Measurements from ENCODE around the gene XPNPEP2.

Gene XPNPEP2

DNA sequence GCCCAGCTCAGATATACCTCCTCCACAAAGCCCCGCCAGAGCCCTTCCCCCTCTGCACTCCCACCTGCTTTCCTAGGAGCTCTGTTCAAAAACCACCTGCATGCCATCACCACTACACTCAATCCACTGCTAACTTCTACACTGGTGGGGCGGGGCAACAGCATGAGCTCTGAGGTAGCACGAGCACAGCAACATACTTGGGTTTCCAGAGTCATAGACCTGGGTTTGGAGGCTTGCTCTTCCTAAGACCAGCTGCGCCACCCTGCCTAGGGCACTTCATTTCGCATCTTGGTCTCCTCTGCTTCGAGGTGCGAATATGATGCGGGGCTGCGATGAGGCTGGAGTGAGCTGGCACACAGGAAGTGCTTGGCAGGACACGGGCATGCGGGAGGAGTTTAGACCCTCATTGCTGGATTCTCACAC, 44.5 kb downstream of the XPNPEP2 start:
- peaks cover 0 to 13% (median 4%) of the 10 kb centered on the region in 5 donors for H3K27me3 ChIP-seq (ENCODE audit: control insufficient read depth in 5 of 5, insufficient read depth in 4 of 5, low read length in 5 of 5)
- H3K4me1 ChIP-seq (ENCODE audit: control insufficient read depth in 5 of 5, insufficient read depth in 5 of 5, low read length in 5 of 5), result peaks cover 0 to 32% (median 7%) of the 10 kb centered on the region in 5 donors
- H3K27ac ChIP-seq (ENCODE audit: low read depth, low read length), result no peak overlapping the region
- no peaks in the 10 kb centered on the region for H3K9me3 ChIP-seq (ENCODE audit: control insufficient read depth in 5 of 5, low read length in 5 of 5)
- H3K4me3 ChIP-seq (ENCODE audit: low read depth in 1 of 5, low read length in 5 of 5), result no peak overlapping the region
- H3K36me3 ChIP-seq (ENCODE audit: control insufficient read depth in 5 of 5, insufficient read depth in 5 of 5, low read length in 5 of 5), result no peaks in the 10 kb centered on the region
- H3K9ac ChIP-seq (ENCODE audit: low read length in 5 of 5), result no peak overlapping the region

DNA sequence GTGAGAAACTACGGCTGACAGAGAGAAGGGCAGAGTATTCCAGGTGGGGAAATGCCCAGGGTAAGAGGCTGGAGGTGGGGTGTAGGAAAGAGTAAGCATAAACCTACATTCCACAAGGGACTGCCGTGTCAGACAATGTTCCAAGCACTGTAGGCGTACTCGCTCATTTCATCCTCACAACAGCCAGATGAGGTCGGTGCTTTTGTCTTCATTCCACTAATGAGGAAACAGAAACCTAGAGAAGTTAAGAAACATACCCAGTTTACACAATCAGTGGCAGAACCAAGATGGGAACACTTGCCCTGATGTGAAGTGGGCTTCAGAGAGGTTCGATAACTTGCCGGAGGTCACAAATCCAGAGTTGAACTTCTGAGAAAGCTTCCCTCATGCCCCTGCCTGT, 45.6 kb downstream of the XPNPEP2 start:
- Histone ChIP-seq H3K36me3 (ENCODE audit: control insufficient read depth in 5 of 5, insufficient read depth in 5 of 5, low read length in 5 of 5) (no peaks in the 10 kb centered on the region), H3K27ac (ENCODE audit: low read depth, low read length) (no peak overlapping the region), H3K9ac (ENCODE audit: low read length in 5 of 5) (no peak overlapping the region), H3K27me3 (ENCODE audit: control insufficient read depth in 5 of 5, insufficient read depth in 4 of 5, low read length in 5 of 5) (peaks cover 0 to 10% (median 4%) of the 10 kb centered on the region in 5 donors), H3K4me1 (ENCODE audit: control insufficient read depth in 5 of 5, insufficient read depth in 5 of 5, low read length in 5 of 5) (peaks cover 0 to 26% (median 7%) of the 10 kb centered on the region in 5 donors), H3K9me3 (ENCODE audit: control insufficient read depth in 5 of 5, low read length in 5 of 5) (no peaks in the 10 kb centered on the region), H3K4me3 (ENCODE audit: low read depth in 1 of 5, low read length in 5 of 5) (no peak overlapping the region)

DNA sequence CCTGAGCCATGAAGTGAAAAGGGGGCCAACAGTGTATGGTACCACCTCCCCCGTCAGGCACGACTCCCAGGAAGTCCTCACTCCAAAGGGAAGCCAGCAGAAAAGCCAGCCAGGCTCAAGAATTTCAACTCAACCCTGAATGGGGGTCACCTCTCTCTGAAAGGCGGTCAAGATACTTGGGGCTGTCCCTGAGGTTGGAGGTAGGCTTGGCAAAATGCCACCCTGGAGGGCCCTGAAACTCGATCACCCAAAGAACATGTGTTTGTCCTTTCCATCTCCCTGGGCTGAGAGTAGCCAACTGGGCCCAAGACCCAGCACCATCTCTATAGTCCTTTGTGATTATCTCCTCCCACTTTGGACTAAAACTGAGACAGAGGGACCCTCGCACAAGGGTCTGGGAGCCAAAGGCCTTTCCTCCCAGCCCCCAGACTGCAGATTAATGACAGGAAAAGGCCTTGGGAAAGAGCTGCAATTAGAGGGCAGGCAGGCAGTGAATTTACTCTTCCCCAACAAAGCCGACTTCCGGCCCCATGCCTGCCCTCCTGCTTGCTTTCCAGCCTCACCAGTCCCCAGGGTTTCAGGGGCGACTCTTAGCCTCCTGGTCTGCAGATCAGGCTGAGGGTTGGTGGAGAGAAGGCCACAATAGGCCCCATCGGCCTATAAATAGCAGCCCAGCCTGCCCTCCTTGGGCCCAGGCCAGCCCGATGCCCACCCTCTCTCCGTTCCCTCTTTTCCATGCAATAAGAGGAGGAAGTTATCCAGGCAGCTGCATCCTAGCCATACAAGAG, 46.6 kb downstream of the XPNPEP2 start:
- Histone ChIP-seq H3K9me3 (ENCODE audit: control insufficient read depth in 5 of 5, low read length in 5 of 5) (no peaks in the 10 kb centered on the region), H3K4me3 (ENCODE audit: low read depth in 1 of 5, low read length in 5 of 5) (no peak overlapping the region), H3K9ac (ENCODE audit: low read length in 5 of 5) (no peak overlapping the region), H3K27me3 (ENCODE audit: control insufficient read depth in 5 of 5, insufficient read depth in 4 of 5, low read length in 5 of 5) (peaks cover 0 to 8% (median 0%) of the 10 kb centered on the region in 5 donors), H3K27ac (ENCODE audit: low read depth, low read length) (no peak overlapping the region), H3K4me1 (ENCODE audit: control insufficient read depth in 5 of 5, insufficient read depth in 5 of 5, low read length in 5 of 5) (peaks cover 0 to 21% (median 7%) of the 10 kb centered on the region in 5 donors), H3K36me3 (ENCODE audit: control insufficient read depth in 5 of 5, insufficient read depth in 5 of 5, low read length in 5 of 5) (no peaks in the 10 kb centered on the region)

DNA sequence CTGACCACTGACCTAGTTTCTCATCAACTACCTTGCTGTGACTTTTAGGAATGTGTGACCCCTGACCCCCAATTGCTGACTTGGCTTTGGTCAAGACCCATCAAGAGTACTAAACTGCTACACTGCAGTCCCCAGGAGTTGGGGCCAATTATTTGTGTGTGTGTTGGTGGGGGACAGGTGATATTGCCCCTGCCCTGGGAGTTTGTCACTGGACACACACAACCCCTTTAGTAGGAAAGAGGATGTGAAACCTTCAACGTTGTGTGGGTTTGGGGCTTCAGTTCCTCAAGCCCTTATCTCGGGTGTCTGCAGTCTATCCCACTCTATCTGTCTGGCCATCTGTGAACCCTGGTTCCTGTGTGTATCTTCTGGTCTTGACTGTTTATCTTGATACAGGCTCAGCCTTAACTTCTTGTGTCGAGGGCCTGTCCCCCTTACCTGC, 47.5 kb downstream of the XPNPEP2 start:
- no peaks in the 10 kb centered on the region for H3K36me3 ChIP-seq (ENCODE audit: control insufficient read depth in 5 of 5, insufficient read depth in 5 of 5, low read length in 5 of 5)
- peaks cover 0 to 21% (median 7%) of the 10 kb centered on the region in 5 donors for H3K4me1 ChIP-seq (ENCODE audit: control insufficient read depth in 5 of 5, insufficient read depth in 5 of 5, low read length in 5 of 5)
- H3K9me3 ChIP-seq (ENCODE audit: control insufficient read depth in 5 of 5, low read length in 5 of 5), result no peaks in the 10 kb centered on the region
- no peak overlapping the region for H3K9ac ChIP-seq (ENCODE audit: low read length in 5 of 5)
- no peak overlapping the region for H3K4me3 ChIP-seq (ENCODE audit: low read depth in 1 of 5, low read length in 5 of 5)
- peaks cover 0 to 8% (median 2%) of the 10 kb centered on the region in 5 donors for H3K27me3 ChIP-seq (ENCODE audit: control insufficient read depth in 5 of 5, insufficient read depth in 4 of 5, low read length in 5 of 5)
- H3K27ac ChIP-seq (ENCODE audit: low read depth, low read length), result no peak overlapping the region

DNA sequence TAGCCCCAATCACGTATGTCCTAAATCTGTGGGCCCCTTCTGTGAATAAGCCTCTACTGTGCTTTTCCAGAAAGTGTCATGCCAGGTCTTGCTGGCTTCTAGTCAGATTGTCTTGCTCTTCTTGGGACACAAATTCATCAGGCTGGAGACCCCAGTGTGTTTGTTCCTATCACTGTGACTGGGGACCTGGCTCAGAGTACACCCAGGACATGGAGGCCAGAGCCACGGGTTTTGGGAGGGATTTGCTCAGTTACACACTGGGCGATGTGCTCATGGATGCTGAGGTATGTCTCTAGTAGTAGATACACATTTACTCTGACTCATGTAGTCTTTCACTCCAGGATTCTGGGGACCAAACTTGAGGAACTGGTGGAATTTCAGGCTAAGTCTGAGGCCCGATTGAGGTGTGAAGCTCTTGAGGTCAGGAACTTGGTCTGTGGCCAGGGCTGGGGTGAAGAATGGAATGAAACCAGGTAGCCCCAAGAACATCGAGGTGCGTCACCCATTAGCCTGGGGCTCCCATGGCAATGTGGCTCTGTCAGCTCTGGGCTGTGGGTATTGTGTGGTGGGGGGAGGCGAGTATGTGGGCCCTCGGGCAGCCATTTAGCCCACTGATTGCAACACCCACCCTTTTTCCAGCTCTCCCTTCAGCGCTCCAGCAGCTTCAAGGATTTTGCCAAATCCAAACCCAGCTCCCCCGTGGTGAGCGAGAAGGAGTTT, 48.7 kb downstream of the XPNPEP2 start:
- Histone ChIP-seq H3K4me1 (ENCODE audit: control insufficient read depth in 5 of 5, insufficient read depth in 5 of 5, low read length in 5 of 5) (peaks cover 0 to 24% (median 7%) of the 10 kb centered on the region in 5 donors), H3K4me3 (ENCODE audit: low read depth in 1 of 5, low read length in 5 of 5) (no peak overlapping the region), H3K27ac (ENCODE audit: low read depth, low read length) (no peak overlapping the region), H3K36me3 (ENCODE audit: control insufficient read depth in 5 of 5, insufficient read depth in 5 of 5, low read length in 5 of 5) (peaks cover 0 to under 1% (median 0%) of the 10 kb centered on the region in 5 donors), H3K27me3 (ENCODE audit: control insufficient read depth in 5 of 5, insufficient read depth in 4 of 5, low read length in 5 of 5) (peaks cover 3 to 9% (median 4%) of the 10 kb centered on the region in 5 donors), H3K9ac (ENCODE audit: low read length in 5 of 5) (no peak overlapping the region), H3K9me3 (ENCODE audit: control insufficient read depth in 5 of 5, low read length in 5 of 5) (peaks cover 0 to 3% (median 0%) of the 10 kb centered on the region in 5 donors)

DNA sequence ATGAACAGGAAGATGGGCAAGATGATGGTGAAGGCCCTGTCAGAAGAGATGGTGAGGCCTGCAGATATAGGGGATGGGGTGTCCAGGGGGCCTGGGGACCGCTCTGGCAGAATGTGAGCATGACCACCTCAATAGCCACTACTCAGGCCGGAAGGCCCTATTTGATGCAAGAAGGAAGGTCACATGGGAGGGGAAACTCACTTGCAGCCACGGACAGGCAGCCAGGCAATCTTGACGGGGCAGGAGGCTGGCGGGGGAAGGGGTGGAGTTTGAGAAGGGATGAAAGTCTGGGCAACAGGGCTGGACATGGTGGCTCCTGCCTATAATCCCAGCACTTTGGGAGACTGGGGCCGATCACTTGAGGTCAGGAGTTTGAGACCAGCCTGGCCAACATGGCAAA, 49.7 kb downstream of the XPNPEP2 start:
- Histone ChIP-seq H3K4me1 (ENCODE audit: control insufficient read depth in 5 of 5, insufficient read depth in 5 of 5, low read length in 5 of 5) (peaks cover 0 to 17% (median 7%) of the 10 kb centered on the region in 5 donors), H3K9me3 (ENCODE audit: control insufficient read depth in 5 of 5, low read length in 5 of 5) (peaks cover 0 to 3% (median 0%) of the 10 kb centered on the region in 5 donors), H3K4me3 (ENCODE audit: low read depth in 1 of 5, low read length in 5 of 5) (no peak overlapping the region), H3K27ac (ENCODE audit: low read depth, low read length) (no peak overlapping the region), H3K27me3 (ENCODE audit: control insufficient read depth in 5 of 5, insufficient read depth in 4 of 5, low read length in 5 of 5) (peaks cover 3 to 14% (median 7%) of the 10 kb centered on the region in 5 donors), H3K36me3 (ENCODE audit: control insufficient read depth in 5 of 5, insufficient read depth in 5 of 5, low read length in 5 of 5) (peaks cover 0 to 9% (median 0%) of the 10 kb centered on the region in 5 donors), H3K9ac (ENCODE audit: low read length in 5 of 5) (no peak overlapping the region)

DNA sequence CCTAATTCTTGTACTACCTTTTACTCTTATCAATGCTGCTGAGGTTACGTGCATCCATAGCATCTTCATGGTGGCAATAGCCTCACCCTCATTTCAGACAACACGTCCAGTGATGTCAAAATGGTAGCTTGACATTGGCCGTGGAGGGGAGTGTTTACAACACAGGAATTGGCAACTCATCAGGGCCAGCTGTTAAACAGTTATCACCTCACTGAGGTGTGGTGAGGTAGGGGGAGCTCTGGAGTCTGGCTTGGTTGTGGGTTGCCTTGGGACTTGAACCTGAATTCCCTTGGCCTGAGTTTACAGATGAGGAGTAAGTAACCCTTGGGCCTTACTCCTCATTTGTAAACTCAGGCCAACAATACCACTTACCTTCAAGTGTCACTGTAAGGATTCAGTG, 51.4 kb downstream of the XPNPEP2 start:
- H3K4me1 ChIP-seq (ENCODE audit: control insufficient read depth in 5 of 5, insufficient read depth in 5 of 5, low read length in 5 of 5), result peaks cover 0 to 16% (median 7%) of the 10 kb centered on the region in 5 donors
- no peak overlapping the region for H3K4me3 ChIP-seq (ENCODE audit: low read depth in 1 of 5, low read length in 5 of 5)
- no peak overlapping the region for H3K27ac ChIP-seq (ENCODE audit: low read depth, low read length)
- H3K9ac ChIP-seq (ENCODE audit: low read length in 5 of 5), result no peak overlapping the region
- peaks cover 3 to 20% (median 8%) of the 10 kb centered on the region in 5 donors for H3K27me3 ChIP-seq (ENCODE audit: control insufficient read depth in 5 of 5, insufficient read depth in 4 of 5, low read length in 5 of 5)
- H3K36me3 ChIP-seq (ENCODE audit: control insufficient read depth in 5 of 5, insufficient read depth in 5 of 5, low read length in 5 of 5), result peaks cover 0 to 12% (median 0%) of the 10 kb centered on the region in 5 donors
- H3K9me3 ChIP-seq (ENCODE audit: control insufficient read depth in 5 of 5, low read length in 5 of 5), result peaks cover 0 to 3% (median 0%) of the 10 kb centered on the region in 5 donors

DNA sequence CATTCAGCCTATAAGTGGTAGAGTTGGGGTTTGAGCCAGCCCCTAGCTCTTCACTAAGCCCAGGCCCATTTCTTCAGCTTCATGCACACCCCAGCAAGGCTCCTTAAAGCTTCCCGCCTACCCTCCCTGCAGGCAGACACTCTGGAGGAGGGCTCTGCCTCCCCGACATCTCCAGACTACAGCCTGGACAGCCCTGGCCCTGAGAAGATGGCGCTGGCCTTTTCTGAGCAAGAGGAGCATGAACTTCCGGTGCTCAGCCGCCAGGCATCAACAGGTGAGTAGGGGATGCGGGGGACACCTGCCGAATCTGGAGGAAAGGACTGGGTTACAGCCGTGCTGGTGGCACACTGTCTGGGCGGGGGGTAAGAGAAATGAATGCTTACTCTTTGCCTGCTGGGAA, 52.0 kb downstream of the XPNPEP2 start:
- Histone ChIP-seq H3K9ac (ENCODE audit: low read length in 5 of 5) (no peak overlapping the region), H3K9me3 (ENCODE audit: control insufficient read depth in 5 of 5, low read length in 5 of 5) (peaks cover 0 to 3% (median 0%) of the 10 kb centered on the region in 5 donors), H3K27ac (ENCODE audit: low read depth, low read length) (no peak overlapping the region), H3K4me1 (ENCODE audit: control insufficient read depth in 5 of 5, insufficient read depth in 5 of 5, low read length in 5 of 5) (peaks cover 0 to 10% (median 3%) of the 10 kb centered on the region in 5 donors), H3K36me3 (ENCODE audit: control insufficient read depth in 5 of 5, insufficient read depth in 5 of 5, low read length in 5 of 5) (peaks cover 0 to 12% (median 0%) of the 10 kb centered on the region in 5 donors), H3K4me3 (ENCODE audit: low read depth in 1 of 5, low read length in 5 of 5) (no peak overlapping the region), H3K27me3 (ENCODE audit: control insufficient read depth in 5 of 5, insufficient read depth in 4 of 5, low read length in 5 of 5) (peaks cover 3 to 22% (median 8%) of the 10 kb centered on the region in 5 donors)

DNA sequence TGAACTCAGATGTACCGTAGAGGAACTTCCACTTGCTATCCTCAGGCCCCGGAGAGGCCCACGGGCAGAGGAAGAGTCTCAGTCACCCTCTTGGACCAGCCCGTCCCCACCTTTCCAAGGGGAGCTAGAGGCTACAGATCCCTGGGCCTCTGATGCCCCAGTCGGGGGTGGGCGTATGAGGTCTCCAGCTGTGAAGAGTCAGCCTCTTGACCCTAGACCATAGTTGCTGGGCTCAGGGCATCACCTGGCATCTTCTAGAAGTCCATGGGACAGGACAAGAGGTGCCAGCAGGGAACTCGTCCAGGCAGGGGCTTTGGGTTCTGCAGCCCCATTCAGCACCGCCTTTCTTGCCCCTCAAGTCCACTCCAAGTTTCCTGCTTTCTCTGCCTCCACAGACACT, 52.6 kb downstream of the XPNPEP2 start:
- Histone ChIP-seq H3K4me3 (ENCODE audit: low read depth in 1 of 5, low read length in 5 of 5) (no peak overlapping the region), H3K36me3 (ENCODE audit: control insufficient read depth in 5 of 5, insufficient read depth in 5 of 5, low read length in 5 of 5) (peaks cover 0 to 12% (median 0%) of the 10 kb centered on the region in 5 donors), H3K9me3 (ENCODE audit: control insufficient read depth in 5 of 5, low read length in 5 of 5) (peaks cover 0 to 3% (median 0%) of the 10 kb centered on the region in 5 donors), H3K27me3 (ENCODE audit: control insufficient read depth in 5 of 5, insufficient read depth in 4 of 5, low read length in 5 of 5) (peaks cover 3 to 22% (median 7%) of the 10 kb centered on the region in 5 donors), H3K27ac (ENCODE audit: low read depth, low read length) (no peak overlapping the region), H3K9ac (ENCODE audit: low read length in 5 of 5) (no peak overlapping the region), H3K4me1 (ENCODE audit: control insufficient read depth in 5 of 5, insufficient read depth in 5 of 5, low read length in 5 of 5) (peaks cover 0 to 4% (median 3%) of the 10 kb centered on the region in 5 donors)

Measured in subcutaneous abdominal adipose tissue (tissue), 5 donors.